ENCODE measurements around the gene ADPGK. TPM values are rescaled to one million over a fixed set of nuclear protein-coding genes. Genes with fewer than 3 reads are reported as not detected.

ADPGK gene
- total and polyA plus RNA-seq, 7 donors = 10.2 to 41.1 (median 25.2) TPM

DNA sequence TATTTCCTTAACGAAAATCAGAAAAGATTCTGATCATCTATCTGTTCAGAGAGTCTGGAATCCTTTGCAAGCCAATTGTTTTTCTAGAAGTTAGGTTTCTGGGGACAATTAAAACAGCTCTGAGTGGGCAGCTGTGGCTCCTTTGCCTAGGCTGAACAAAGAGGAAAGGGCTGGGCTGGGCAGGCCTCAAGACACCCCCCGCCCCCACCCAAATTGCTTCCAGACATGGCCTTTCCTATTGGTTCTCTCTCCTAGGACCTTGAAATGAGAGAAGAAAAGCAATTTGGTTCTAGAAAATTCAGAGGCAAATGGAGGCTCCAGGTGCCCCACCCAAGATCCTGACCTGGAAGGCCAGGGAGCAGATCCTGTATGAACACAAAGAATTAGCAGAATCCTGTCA is 2.3 kb upstream of the ADPGK start:
- DNase-seq = no peak
- Histone ChIP-seq H3K36me3 (no peaks in the 10 kb centered on the region), H3K4me3 (no peak overlapping the region), H3K27ac (peak overlapping the region in 1 of 4 donors; percentile 12), H3K9me3 (no peaks in the 10 kb centered on the region), H3K27me3 (no peaks in the 10 kb centered on the region), H3K4me1 (peaks cover 0 to 27% (median 20%) of the 10 kb centered on the region in 4 donors)
- intact Hi-C loops (cut with DNase I) = loop anchor here (2.0 kb wide), 2 partner anchors 267 to 295 kb away; partner anchors contain the start of gene NEO1
- 93 to 94% methylated on average over 2 of the region's 2 CpGs for WGBS, 2 donors
- TF ChIP-seq POLR2A (IDR thresholded peaks at IDR 0.05) = no peak
- no peak for TF ChIP-seq POLR2AphosphoS5 (IDR thresholded peaks at IDR 0.05)

DNA sequence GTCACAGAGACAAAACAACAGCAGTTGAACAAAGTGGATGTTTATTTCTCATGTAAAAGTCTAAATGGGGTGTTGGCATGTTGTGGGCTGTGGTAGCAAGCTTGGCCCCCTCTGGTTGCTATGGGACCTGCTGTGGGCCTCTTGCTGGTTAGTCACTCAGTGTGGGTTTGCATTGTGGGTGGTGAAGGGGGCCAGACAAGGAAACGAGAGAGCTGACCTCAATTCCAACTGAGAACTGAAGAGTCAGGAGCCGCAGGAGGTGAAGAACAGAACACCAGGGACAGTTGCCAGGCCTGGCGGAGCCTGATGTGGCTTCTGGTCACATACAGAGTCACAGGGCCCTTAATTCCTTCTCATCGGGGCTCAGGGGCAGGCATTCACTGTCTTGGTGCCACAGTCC is 1.9 kb upstream of the ADPGK start:
- H3K4me1 ChIP-seq = peaks cover 0 to 27% (median 20%) of the 10 kb centered on the region in 4 donors
- H3K27me3 ChIP-seq = no peaks in the 10 kb centered on the region
- DNase-seq = no peak
- no peak overlapping the region for H3K4me3 ChIP-seq
- H3K36me3 ChIP-seq = no peaks in the 10 kb centered on the region
- no peak for TF ChIP-seq POLR2A (IDR thresholded peaks at IDR 0.05)
- intact Hi-C loops (cut with DNase I) = loop anchor here (2.0 kb wide), 2 partner anchors 267 to 295 kb away; partner anchors contain the start of gene NEO1
- no peaks in the 10 kb centered on the region for H3K9me3 ChIP-seq
- WGBS, 2 donors = 79 to 80% methylated on average over 4 of the region's 4 CpGs
- peak overlapping the region; percentile 92 to 97 (median 94) for H3K27ac ChIP-seq

DNA sequence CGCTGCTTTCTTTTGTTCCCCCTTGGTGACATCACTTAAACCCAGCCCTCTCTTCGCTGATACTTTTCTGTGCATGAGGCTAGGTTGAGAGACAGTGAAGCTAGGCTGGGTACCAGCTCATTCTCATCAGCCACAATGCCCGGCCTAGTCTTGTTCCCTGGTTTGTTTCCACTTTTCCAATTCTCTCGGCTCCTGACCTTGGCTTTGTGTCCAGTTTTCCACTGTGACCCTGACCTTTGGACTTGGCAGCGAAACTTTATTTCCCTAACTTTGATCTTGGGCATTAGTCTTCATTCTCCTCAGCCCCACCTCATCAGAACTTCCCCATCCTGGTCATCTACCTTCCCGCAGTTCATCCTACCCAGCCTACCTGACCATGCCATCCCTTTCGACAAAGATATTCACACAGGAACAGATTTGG is 908 bp upstream of the ADPGK start:
- no peak for DNase-seq
- Histone ChIP-seq H3K27me3 (no peaks in the 10 kb centered on the region), H3K4me1 (peaks cover 0 to 27% (median 20%) of the 10 kb centered on the region in 4 donors), H3K9me3 (no peaks in the 10 kb centered on the region), H3K4me3 (peak overlapping the region; percentile 82 to 93 (median 86)), H3K27ac (peak overlapping the region; percentile 92 to 97 (median 94)), H3K36me3 (peaks cover 0 to 7% (median 0%) of the 10 kb centered on the region in 4 donors)
- WGBS, 2 donors = 35 to 50% methylated on average over 7 of the region's 7 CpGs
- intact Hi-C loops (cut with DNase I) = loop anchor here (2.0 to 5.0 kb wide), 6 partner anchors 268 to 848 kb away; partner anchors contain the start of genes ARIH1, MYO9A, NEO1 and NPTN
- TF ChIP-seq POLR2AphosphoS5 (IDR thresholded peaks at IDR 0.05) = no peak
- TF ChIP-seq, protein P1, sequence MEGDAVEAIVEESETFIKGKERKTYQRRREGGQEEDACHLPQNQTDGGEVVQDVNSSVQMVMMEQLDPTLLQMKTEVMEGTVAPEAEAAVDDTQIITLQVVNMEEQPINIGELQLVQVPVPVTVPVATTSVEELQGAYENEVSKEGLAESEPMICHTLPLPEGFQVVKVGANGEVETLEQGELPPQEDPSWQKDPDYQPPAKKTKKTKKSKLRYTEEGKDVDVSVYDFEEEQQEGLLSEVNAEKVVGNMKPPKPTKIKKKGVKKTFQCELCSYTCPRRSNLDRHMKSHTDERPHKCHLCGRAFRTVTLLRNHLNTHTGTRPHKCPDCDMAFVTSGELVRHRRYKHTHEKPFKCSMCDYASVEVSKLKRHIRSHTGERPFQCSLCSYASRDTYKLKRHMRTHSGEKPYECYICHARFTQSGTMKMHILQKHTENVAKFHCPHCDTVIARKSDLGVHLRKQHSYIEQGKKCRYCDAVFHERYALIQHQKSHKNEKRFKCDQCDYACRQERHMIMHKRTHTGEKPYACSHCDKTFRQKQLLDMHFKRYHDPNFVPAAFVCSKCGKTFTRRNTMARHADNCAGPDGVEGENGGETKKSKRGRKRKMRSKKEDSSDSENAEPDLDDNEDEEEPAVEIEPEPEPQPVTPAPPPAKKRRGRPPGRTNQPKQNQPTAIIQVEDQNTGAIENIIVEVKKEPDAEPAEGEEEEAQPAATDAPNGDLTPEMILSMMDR (IDR thresholded peaks at IDR 0.05) = peak in 1 of 4 experiments; percentile 2

DNA sequence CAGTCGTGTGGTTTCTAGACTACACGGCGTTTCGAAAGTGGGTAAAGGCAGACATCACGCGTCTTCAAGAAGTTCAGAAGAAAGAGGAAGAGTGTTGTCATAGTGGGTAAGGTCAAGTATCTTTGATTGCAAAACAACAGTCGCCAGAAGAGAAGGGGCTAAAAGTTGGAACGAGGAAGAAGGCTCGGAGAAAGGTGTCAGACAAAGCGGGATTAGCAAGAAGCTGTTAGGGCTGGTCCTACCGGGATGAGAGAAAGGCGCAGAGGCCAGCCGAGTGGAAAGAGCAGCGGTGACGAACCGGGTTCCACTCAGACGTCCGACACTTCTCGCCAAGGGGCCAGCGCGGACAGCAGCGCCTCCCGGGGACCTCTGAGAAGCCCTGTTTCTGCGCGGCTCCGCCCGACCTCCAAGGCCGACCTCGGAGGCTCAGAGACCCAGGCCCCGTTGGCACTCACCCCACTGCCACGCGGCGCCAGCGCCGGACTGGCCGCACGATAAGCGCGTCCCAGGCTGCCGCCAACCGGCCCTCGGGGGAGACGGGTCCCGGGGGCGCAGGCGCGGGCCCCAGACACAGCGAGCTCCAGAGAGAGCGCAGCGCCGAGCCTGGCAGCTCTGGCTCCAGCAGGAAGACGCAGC is 436 bp downstream of the ADPGK start:
- intact Hi-C loops (cut with DNase I) = loop anchor here (5.0 kb wide), 4 partner anchors 311 to 849 kb away; partner anchors contain the start of genes ARIH1, MYO9A, NPTN and SENP8
- peak; percentile 76 for DNase-seq

DNA sequence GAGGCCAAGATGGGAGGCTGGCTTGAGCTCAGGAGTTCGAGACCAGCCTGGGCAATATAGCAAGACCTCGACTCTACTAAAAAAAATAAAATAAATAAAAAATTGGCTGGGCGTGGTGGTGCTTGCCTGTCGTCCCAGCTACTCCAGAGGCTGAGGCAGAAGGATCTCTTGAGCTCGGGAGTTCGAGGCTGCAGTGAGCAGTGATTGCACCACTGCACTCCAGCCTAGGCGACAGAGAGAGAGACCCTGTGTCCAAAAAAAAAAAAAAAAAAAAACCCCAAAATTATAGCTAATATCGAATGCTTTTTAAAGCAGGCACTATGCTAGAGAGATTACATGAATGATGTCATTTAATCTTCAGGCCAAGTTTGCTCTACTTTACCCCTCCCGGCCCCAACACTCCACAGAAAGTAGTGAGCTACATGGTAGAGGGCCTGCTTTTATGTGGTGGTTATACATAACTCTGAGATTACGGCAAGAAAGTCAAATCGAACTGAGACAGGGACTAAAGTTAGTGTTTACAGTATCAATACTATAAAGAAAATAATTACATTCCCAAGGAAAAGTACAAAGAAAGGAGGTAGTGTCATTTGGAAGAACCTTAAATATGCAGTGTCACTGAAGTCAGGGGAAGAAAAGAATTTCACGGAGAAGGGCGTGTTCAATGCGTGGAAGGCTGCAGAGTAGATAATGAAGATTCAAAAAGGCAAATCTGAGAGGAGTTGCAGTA is 1.1 kb downstream of the ADPGK start:
- Histone ChIP-seq H3K9me3 (no peaks in the 10 kb centered on the region), H3K27ac (peak overlapping the region; percentile 92 to 97 (median 94)), H3K36me3 (peaks cover 0 to 22% (median 0%) of the 10 kb centered on the region in 4 donors), H3K4me3 (peak overlapping the region; percentile 82 to 93 (median 86)), H3K27me3 (no peaks in the 10 kb centered on the region), H3K4me1 (peaks cover 0 to 27% (median 20%) of the 10 kb centered on the region in 4 donors)
- intact Hi-C loops (cut with DNase I) = loop anchor here (5.0 kb wide), 4 partner anchors 310 to 850 kb away; partner anchors contain the start of genes ARIH1, MYO9A, NPTN and SENP8
- TF ChIP-seq EP300 (IDR thresholded peaks at IDR 0.05) = no peak
- TF ChIP-seq, protein P1 (IDR thresholded peaks at IDR 0.05) = no peak
- no peak for TF ChIP-seq POLR2A (IDR thresholded peaks at IDR 0.05)
- no peak for TF ChIP-seq POLR2AphosphoS5 (IDR thresholded peaks at IDR 0.05)
- 23 to 41% methylated on average over 14 of the region's 14 CpGs for WGBS, 2 donors
- DNase-seq = no peak

More for the DNA sequence above, 436 bp downstream of the ADPGK start:
- 0% methylated on average over 52 of the region's 52 CpGs for WGBS, 2 donors
- no peaks in the 10 kb centered on the region for H3K9me3 ChIP-seq
- H3K27me3 ChIP-seq = no peaks in the 10 kb centered on the region
- peak overlapping the region; percentile 92 to 97 (median 94) for H3K27ac ChIP-seq
- H3K4me3 ChIP-seq = peak overlapping the region; percentile 82 to 93 (median 86)
- TF ChIP-seq, protein P1 (IDR thresholded peaks at IDR 0.05) = no peak
- TF ChIP-seq POLR2AphosphoS5 (IDR thresholded peaks at IDR 0.05) = no peak
- TF ChIP-seq POLR2A (IDR thresholded peaks at IDR 0.05) = no peak
- TF ChIP-seq EP300 (IDR thresholded peaks at IDR 0.05) = no peak
- H3K36me3 ChIP-seq = peaks cover 0 to 16% (median 0%) of the 10 kb centered on the region in 4 donors
- H3K4me1 ChIP-seq = peaks cover 0 to 27% (median 20%) of the 10 kb centered on the region in 4 donors
